ENCODE data around the gene SHANK2.

DNA sequence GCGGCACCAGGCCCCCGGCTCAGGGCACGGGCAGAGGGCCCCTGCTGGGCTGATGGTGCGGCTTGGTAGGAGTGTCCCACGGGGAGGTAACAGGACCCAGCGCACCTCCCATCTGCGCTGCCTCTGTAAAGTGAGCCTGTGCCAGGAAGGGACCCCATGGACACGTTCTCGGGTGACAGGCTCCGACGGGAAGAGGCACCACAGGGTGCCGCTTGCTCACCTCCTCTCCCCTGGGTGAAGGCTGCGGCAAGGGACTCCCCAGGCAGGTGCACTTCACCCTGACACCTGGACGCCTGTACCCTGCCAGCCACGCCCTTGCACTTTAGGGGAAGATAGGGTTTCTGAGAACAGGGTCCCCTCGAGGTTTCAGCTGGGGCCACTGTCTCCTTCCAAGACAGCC, 48.1 kb downstream of the SHANK2 start:
- TF ChIP-seq, protein P1, sequence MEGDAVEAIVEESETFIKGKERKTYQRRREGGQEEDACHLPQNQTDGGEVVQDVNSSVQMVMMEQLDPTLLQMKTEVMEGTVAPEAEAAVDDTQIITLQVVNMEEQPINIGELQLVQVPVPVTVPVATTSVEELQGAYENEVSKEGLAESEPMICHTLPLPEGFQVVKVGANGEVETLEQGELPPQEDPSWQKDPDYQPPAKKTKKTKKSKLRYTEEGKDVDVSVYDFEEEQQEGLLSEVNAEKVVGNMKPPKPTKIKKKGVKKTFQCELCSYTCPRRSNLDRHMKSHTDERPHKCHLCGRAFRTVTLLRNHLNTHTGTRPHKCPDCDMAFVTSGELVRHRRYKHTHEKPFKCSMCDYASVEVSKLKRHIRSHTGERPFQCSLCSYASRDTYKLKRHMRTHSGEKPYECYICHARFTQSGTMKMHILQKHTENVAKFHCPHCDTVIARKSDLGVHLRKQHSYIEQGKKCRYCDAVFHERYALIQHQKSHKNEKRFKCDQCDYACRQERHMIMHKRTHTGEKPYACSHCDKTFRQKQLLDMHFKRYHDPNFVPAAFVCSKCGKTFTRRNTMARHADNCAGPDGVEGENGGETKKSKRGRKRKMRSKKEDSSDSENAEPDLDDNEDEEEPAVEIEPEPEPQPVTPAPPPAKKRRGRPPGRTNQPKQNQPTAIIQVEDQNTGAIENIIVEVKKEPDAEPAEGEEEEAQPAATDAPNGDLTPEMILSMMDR (conservative IDR thresholded peaks at IDR 0.05; ENCODE audit: low read length), result no peak
- no peak for TF ChIP-seq EZH2phosphoT487 (IDR thresholded peaks at IDR 0.05; ENCODE audit: borderline replicate concordance)
